K562 (cell line): Measurements from ENCODE around the gene KITLG. TPM values are rescaled to one million over a fixed set of nuclear protein-coding genes. Genes with fewer than 3 reads are reported as not detected.

Experiments used
- ADNP ChIP-seq: fragments of 200-800 bp; sonication (Bioruptor generic); IDR thresholded peaks from 2 replicates; pipeline ENCODE4 v1.6.1; 2016; ENCODE audit warnings: missing genetic modification characterization, missing compliant biosample characterization
- MEF2A ChIP-seq: IDR thresholded peaks from 2 replicates; pipeline ENCODE4 v1.6.1; 2011; ENCODE audit warnings: low read depth, mild to moderate bottlenecking, low read length, moderate library complexity; ENCODE audit not compliant: control insufficient read depth
- RBM14 ChIP-seq: fragments of 200-400 bp; formaldehyde crosslinking; IDR thresholded peaks from 2 replicates; pipeline ENCODE4 v1.6.1; 2018; ENCODE audit warnings: low read depth, mild to moderate bottlenecking, low read length, moderate library complexity, borderline replicate concordance; ENCODE audit not compliant: insufficient read depth
- ZBTB43 ChIP-seq: sonication (generic); formaldehyde crosslinking; IDR thresholded peaks from 2 replicates; pipeline ENCODE4 v1.8.0; 2023; ENCODE audit warnings: mild to moderate bottlenecking, missing genetic modification reagents
- ZNF384 ChIP-seq: IDR thresholded peaks from 2 replicates; pipeline ENCODE4 v1.6.1; 2012; ENCODE audit warnings: low read depth, low read length, improper control_type of control experiment
- ZNF609 ChIP-seq: sonication (generic); formaldehyde crosslinking; IDR thresholded peaks from 2 replicates; pipeline ENCODE4 v1.8.1; 2023; ENCODE audit warnings: missing genetic modification reagents, mild to moderate bottlenecking, borderline replicate concordance
- polyA plus RNA-seq, 8 experiments: library from polyadenylated mRNA; depleted of rRNA in 4 of 8; stranded (reverse) in 5 of 8; unstranded in 3 of 8; fragments of >200 nt; fragmentation: Nextera tagmentation in 2 of 8; fragmentation: Illumina TruSeq in 1 of 8; extraction: Ambion mirVana in 2 of 8; extraction: Trizol in 1 of 8; gene quantifications; 2 replicates each; pipeline versions ENCODE4 v1.2.1 to v1.2.3, GENCODE V29; 2011 to 2014; ENCODE audit warnings: inconsistent platforms in 1 of 8, missing spikeins in 1 of 8
- total RNA-seq, 7 experiments: library from RNA; depleted of rRNA in 6 of 7; stranded (reverse); fragments of >200 nt in 6 of 7; fragmentation: Illumina TruSeq in 2 of 7; extraction: Trizol in 2 of 7; gene quantifications; 2 replicates each; pipeline versions ENCODE4 v1.2.1 to v1.2.3, GENCODE V29; 2011 to 2021; ENCODE audit warnings: low replicate concordance in 1 of 7
- TF ChIP-seq, protein P1 (sequence below): sonication (generic); formaldehyde crosslinking; IDR thresholded peaks from 2 replicates; pipeline ENCODE4 v1.8.1; 2023; ENCODE audit warnings: mild to moderate bottlenecking, missing genetic modification reagents, moderate library complexity

The KITLG gene
- total and polyA plus RNA-seq, 9 of the 15 experiments (the other 6 are each of a cell fraction or from before 2014, with no cell fraction given): 0.04 to 0.09 (median 0.04) TPM; not detected in 6

DNA sequence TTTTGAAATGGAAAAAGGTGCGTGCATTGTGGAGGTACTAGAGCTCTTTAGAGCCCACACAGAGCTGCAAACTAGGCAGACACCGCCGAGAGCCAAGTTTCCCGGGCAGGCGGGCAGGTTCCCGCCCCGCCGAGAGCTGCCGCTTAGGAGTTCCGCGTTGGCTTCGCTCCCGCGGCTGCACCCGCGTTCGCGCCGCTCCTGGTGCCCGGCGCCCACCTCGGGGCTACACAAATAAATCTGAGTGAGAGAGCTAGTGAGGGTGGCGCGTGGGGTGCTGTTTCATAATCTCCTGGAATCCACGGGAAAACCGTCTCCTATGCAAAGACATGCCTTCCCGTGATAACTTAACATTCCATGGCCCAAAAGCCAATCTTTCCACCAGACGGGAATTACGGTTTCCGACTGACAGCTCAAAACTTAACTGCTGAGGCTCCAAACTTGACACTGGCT lies 645 bp downstream of the KITLG start (continued):
- TF ChIP-seq MEF2A: no peak
- TF ChIP-seq ZNF384: no peak
- no peak for TF ChIP-seq ZNF609 (CRISPR knock-in tag)
- no peak for TF ChIP-seq ZBTB43
- TF ChIP-seq ADNP (tag): no peak
- TF ChIP-seq, protein P1, sequence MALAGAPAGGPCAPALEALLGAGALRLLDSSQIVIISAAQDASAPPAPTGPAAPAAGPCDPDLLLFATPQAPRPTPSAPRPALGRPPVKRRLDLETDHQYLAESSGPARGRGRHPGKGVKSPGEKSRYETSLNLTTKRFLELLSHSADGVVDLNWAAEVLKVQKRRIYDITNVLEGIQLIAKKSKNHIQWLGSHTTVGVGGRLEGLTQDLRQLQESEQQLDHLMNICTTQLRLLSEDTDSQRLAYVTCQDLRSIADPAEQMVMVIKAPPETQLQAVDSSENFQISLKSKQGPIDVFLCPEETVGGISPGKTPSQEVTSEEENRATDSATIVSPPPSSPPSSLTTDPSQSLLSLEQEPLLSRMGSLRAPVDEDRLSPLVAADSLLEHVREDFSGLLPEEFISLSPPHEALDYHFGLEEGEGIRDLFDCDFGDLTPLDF (CRISPR knock-in tag): no peak
- no peak for TF ChIP-seq RBM14
- TF ChIP-seq, all 486 proteins: peak for 0
